Mucosa of descending colon (tissue), 3 donors: ENCODE results near the gene CTNS. TPM values are rescaled to one million over a fixed set of nuclear protein-coding genes. Genes with fewer than 3 reads are reported as not detected.
A peak's percentile ranks its signal among the peaks of the same experiment; 100 is the strongest.

Source experiments
- ATAC-seq: fragments of 200-7000 bp; cut with Tn5 transposase; one replicate; pipeline ENCODE4 v1.9.1; 2020; ENCODE audit warnings: mild to moderate bottlenecking, moderate library complexity
- DNase-seq, 3 donors: peaks; one replicate each; pipeline ENCODE4 v3.0.0-alpha.2; 2020
- H3K36me3 ChIP-seq: fragments of 200-600 bp; one replicate; pipeline ENCODE4 v1.8.0; 2021; ENCODE audit warnings: low read depth, mild to moderate bottlenecking
- H3K4me1 ChIP-seq: fragments of 200-600 bp; one replicate; pipeline ENCODE4 v1.8.0; 2021; ENCODE audit warnings: low read depth, mild to moderate bottlenecking
- H3K4me3 ChIP-seq: fragments of 200-600 bp; one replicate; pipeline ENCODE4 v1.8.0; 2021; ENCODE audit warnings: mild to moderate bottlenecking
- H3K9me3 ChIP-seq: fragments of 200-600 bp; one replicate; pipeline ENCODE4 v1.8.0; 2021; ENCODE audit warnings: mild to moderate bottlenecking
- intact Hi-C, 2 donors: fragments of 100-400 bp; cut with DNase I in 1 of 2; cut with micrococcal nuclease in 1 of 2; formaldehyde crosslinking; loops; one replicate each; pipeline versions ENCODE4 v1.11.0 to v1.11.1; 2022; cut with DNase I, micrococcal nuclease
- long read RNA-seq, 2 donors: library from polyadenylated mRNA; unstranded; transcript quantifications; one replicate each; pipeline ENCODE4 v2.0.0, GENCODE V29; 2019 to 2021
- total RNA-seq, 3 donors: library from RNA; stranded (reverse); fragmentation: NEBNext Ultra II Directional in 2 of 3; extraction: Animal tissue kit (Norgen Biotek cat#: 25700) in 2 of 3; gene quantifications; one replicate each; pipeline versions ENCODE4 v1.2.1 to v1.2.4, GENCODE V29; 2021 to 2023
- TF ChIP-seq, protein P1 (sequence below): fragments of 200-600 bp; IDR thresholded peaks from one replicate; pipeline ENCODE4 v1.8.0; 2022; ENCODE audit warnings: antibody characterized with exemption, mild to moderate bottlenecking
- donor health status: DM: no; HTN: no; CAD: no; lungs with moderate emphysema.
- donor health status: DM: no; HTN: no; CAD: no.
- donor health status: DM: no; HTN: yes; CAD: no.

Gene CTNS
- 10 to 100 TPM in 2 of 3 donors, 1 to 10 TPM in 1; 9.6 to 13.4 (median 13.1) TPM for total RNA-seq
- long read RNA-seq, donor 1, transcript CTNS-201 (12 exons, 2,866 nt) = major isoform, 6 of 19 reads
- long read RNA-seq, donor 1, partial matches to known transcripts = 3 of 19 reads
- long read RNA-seq, donor 1, other reads (novel, unspliced or antisense) = 10 of 19 reads
- long read RNA-seq, donor 2, transcript CTNS-201 (12 exons, 2,866 nt) = major isoform, 5 of 9 reads
- long read RNA-seq, donor 2, partial matches to known transcripts = 1 of 9 reads
- long read RNA-seq, donor 2, other reads (novel, unspliced or antisense) = 3 of 9 reads

DNA sequence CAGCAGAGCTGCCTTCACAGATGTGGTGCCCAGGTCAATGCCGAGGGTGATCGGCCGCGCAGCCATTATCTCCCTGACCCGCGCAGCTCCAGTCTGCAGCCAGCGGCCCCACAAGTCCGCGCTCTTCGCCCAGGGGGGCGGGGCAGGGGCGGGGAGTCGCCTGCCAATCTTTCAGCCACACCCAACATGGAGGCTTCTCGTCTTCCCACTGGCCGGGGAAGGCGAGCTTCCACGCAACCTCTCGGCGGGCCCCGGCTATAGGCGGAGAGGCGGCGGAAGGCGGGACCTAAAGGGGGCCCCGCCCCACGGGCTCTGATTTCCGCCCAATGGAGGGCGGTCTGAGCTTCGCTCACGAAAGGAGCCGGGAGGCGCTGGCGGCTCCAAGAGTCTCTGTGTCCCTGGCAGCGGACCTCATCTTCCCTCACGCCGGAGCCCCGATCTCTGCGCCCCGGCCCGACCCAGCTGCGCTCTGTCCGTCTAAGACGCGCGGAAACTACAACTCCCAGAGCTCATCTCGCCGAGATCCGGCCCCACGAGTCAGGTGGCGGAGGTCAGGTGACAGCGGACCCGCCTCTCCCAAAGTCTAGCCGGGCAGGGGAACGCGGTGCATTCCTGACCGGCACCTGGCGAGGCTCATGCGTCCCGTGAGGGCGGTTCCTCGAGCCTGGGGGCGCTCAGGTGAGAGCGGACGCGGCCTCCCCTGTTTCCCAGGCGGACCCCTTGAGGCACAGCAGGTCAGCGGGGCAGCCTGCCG lies at the start of gene CTNS, which contains the start of gene SHPK:
CTNS (plus strand) TSS at position 607 of the 754 bp plus-strand sequence. CDS start 3,447 bp downstream, outside the sequence.
SHPK (minus strand) TSS at position 97 of the 754 bp plus-strand sequence; CDS start at position 66, 31 bp downstream.
- ATAC-seq (peak; percentile 96), DNase-seq (peak; percentile 97 to 98 (median 97))
- peak within 1 kb of the TSS; percentile 72 for H3K4me3 ChIP-seq
- intact Hi-C loops = no loop called here
- no peaks in the 10 kb centered on the region for H3K9me3 ChIP-seq
- TF ChIP-seq, protein P1, sequence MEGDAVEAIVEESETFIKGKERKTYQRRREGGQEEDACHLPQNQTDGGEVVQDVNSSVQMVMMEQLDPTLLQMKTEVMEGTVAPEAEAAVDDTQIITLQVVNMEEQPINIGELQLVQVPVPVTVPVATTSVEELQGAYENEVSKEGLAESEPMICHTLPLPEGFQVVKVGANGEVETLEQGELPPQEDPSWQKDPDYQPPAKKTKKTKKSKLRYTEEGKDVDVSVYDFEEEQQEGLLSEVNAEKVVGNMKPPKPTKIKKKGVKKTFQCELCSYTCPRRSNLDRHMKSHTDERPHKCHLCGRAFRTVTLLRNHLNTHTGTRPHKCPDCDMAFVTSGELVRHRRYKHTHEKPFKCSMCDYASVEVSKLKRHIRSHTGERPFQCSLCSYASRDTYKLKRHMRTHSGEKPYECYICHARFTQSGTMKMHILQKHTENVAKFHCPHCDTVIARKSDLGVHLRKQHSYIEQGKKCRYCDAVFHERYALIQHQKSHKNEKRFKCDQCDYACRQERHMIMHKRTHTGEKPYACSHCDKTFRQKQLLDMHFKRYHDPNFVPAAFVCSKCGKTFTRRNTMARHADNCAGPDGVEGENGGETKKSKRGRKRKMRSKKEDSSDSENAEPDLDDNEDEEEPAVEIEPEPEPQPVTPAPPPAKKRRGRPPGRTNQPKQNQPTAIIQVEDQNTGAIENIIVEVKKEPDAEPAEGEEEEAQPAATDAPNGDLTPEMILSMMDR = no peak
- H3K36me3 ChIP-seq = no peaks in the 10 kb centered on the region
- H3K4me1 ChIP-seq = peaks cover 9% of the 10 kb centered on the region

DNA sequence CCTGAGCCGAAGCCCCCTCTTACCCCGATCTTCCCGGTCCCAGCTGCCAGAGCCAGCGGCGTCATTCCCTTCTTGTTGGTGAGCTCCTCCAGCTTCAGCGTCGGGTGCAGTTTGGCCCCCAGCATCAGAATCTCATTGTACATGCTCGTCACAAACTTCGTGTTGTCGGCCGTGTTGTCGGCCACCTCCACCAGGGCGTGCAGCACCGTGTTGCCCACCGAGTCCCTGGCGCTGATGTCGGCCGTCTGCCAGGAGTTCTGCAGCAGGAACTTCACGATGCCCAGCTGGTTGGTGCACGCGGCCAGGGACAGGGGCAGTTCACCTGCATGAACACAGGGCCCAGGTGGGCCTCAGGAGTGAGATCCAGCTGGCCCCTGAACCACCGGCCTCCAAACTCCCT lies 46.8 kb upstream of the CTNS start:
- Histone ChIP-seq H3K36me3 (no peaks in the 10 kb centered on the region), H3K4me3 (no peak overlapping the region), H3K9me3 (no peaks in the 10 kb centered on the region), H3K4me1 (no peaks in the 10 kb centered on the region)
- intact Hi-C loops = no loop called here
- DNase-seq (no peak), ATAC-seq (no peak)
- TF ChIP-seq, protein P1 = no peak

DNA sequence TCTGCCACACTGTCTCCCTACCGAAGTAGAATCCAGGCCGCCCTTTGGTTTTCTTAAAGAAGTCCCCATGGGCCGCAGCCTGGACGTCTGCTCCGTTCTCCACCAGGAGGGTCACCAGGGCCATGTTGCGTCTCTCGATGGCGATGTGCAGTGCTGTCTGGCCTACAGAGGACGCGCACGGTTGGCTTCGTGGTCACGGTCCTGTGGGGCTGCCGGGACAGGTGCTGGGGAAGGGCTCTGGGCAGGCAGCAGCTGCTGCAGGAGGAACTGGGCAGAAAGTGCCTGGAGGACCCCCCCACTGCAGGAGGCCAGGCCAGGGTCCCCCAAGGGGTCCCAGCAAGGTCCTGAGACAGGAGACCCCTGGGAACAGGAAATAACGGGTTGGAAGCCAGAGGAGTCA lies 46.3 kb upstream of the CTNS start:
- Histone ChIP-seq H3K4me3 (no peak overlapping the region), H3K36me3 (no peaks in the 10 kb centered on the region), H3K4me1 (no peaks in the 10 kb centered on the region), H3K9me3 (no peaks in the 10 kb centered on the region)
- no peak for ATAC-seq
- DNase-seq = no peak
- intact Hi-C loops = no loop called here
- TF ChIP-seq, protein P1 = no peak

DNA sequence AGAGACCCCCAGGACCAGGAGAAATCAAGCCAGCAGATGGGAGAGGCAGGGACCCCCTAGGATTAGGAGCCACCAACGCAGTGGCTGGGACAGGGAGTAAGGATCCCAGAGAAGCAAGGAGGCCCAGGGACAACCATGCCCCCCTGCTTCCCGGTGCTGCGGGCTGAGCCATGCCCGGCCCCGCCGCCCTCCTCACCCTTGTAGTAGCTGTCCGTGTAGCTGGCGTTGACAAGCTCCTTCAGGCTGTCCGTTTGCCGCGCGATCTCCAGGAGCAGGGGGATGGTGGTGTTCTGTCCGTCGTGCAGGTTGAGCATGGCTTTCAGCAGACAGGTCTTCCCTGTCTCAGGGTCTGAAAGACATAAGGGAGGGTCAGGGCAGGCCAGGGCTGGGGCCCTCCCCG lies 45.8 kb upstream of the CTNS start:
- DNase-seq (no peak), ATAC-seq (no peak)
- Histone ChIP-seq H3K4me3 (no peak overlapping the region), H3K4me1 (no peaks in the 10 kb centered on the region), H3K9me3 (no peaks in the 10 kb centered on the region), H3K36me3 (no peaks in the 10 kb centered on the region)
- TF ChIP-seq, protein P1 = no peak
- intact Hi-C loops = no loop called here

DNA sequence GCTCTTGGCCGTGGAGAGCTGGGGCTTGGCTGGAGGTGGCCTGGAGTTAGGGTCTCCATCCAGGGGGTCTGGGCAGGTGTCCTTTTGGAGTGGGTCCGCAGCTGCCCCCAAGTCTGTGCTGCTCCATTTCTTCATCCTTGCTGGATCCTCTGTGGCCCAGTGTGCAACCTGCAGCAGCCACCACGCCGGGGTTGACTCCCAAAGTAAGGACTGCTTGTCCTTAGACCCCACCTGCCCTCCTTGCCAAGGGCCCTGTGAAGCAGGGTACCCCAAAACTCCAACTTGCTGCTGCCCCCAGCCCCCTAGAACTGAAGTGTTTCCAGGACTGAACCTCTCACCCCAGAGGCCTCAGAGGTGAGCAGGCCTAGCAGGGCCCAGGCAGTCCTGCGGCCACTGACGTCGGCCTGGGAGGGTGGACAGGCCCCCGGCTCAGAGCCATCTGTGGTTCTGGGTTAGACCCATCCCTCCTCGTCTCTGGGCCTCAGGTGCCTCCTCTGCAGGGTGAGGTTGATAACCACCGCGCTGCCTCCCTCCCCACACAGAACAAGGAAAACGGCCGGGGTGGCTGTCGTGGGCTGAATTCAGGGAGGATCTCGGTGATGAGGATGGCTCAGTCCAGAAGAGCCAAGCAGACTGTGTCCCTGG lies 44.2 kb upstream of the CTNS start:
- DNase-seq (no peak), ATAC-seq (no peak)
- no peaks in the 10 kb centered on the region for H3K4me1 ChIP-seq
- H3K9me3 ChIP-seq = no peaks in the 10 kb centered on the region
- intact Hi-C loops = no loop called here
- TF ChIP-seq, protein P1 = no peak
- H3K4me3 ChIP-seq = no peak overlapping the region
- no peaks in the 10 kb centered on the region for H3K36me3 ChIP-seq
